WTC11 (cell line): ENCODE results near the gene PDE11A.

Source experiments
- ELF4 ChIP-seq: sonication (generic); formaldehyde crosslinking; IDR thresholded peaks from 2 replicates; pipeline ENCODE4 v1.8.1; 2022; ENCODE audit warnings: low read depth, mild to moderate bottlenecking, moderate library complexity, missing genetic modification reagents
- TF ChIP-seq, protein P1 (sequence below): sonication (generic); formaldehyde crosslinking; conservative IDR thresholded peaks from 2 replicates; pipeline ENCODE4 v1.8.1; 2022; ENCODE audit warnings: mild to moderate bottlenecking, missing genetic modification reagents

DNA sequence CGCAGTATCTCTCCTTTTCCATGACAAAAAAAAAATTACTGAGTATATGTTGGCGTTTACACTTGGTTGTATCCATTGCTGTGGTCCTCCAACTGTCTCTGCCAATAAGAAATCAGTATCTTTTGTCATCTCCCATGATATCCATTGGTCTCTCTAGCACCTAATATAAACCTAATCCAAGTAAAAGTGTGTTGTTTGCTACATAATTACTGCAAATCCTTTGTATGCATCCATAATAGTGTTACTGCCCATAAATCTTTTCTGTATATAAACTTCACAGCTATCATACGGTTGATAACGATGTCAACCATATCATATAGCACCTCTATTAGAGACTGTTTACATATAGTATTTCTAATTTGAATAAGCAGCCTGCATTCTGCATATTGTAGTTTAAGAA, 453.1 kb downstream of the PDE11A start:
- TF ChIP-seq, protein P1, sequence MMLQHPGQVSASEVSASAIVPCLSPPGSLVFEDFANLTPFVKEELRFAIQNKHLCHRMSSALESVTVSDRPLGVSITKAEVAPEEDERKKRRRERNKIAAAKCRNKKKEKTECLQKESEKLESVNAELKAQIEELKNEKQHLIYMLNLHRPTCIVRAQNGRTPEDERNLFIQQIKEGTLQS (CRISPR knock-in tag), result no peak
- TF ChIP-seq ELF4 (CRISPR knock-in tag), result no peak
